Activated CD4-positive, CD25-positive, alpha-beta regulatory T cell treated with anti-CD3 and anti-CD28 coated beads, Interleukin-2, amount 50 U/mL, for 24 hours (primary cell): ENCODE data around the gene PNPLA2.

Experiments
- ATAC-seq, 2 donors: fragments of 150-1000 bp; cut with Tn5 transposase; one replicate each; pipeline ENCODE4 v1.10.0; 2021; ENCODE audit warnings: mild to moderate bottlenecking in 1 of 2, moderate library complexity in 1 of 2

PNPLA2 gene

DNA sequence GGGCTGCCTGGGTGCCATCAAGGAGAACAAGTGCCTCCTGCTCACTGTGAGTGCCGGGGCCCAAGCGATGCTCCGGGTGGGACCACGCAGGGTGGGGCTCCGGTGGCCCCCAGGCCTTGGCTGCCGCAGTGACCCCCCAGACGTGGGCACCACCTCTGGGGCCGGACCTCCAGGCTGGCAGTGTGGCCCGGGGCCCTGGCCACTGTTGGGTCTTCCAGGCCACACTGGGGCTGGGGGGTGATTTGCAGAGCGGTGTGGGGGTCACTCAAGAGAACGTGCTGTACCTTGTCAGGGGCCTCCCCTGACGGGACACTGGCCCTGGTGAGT is 43.9 kb downstream of the PNPLA2 start:
- ATAC-seq, result no peak

DNA sequence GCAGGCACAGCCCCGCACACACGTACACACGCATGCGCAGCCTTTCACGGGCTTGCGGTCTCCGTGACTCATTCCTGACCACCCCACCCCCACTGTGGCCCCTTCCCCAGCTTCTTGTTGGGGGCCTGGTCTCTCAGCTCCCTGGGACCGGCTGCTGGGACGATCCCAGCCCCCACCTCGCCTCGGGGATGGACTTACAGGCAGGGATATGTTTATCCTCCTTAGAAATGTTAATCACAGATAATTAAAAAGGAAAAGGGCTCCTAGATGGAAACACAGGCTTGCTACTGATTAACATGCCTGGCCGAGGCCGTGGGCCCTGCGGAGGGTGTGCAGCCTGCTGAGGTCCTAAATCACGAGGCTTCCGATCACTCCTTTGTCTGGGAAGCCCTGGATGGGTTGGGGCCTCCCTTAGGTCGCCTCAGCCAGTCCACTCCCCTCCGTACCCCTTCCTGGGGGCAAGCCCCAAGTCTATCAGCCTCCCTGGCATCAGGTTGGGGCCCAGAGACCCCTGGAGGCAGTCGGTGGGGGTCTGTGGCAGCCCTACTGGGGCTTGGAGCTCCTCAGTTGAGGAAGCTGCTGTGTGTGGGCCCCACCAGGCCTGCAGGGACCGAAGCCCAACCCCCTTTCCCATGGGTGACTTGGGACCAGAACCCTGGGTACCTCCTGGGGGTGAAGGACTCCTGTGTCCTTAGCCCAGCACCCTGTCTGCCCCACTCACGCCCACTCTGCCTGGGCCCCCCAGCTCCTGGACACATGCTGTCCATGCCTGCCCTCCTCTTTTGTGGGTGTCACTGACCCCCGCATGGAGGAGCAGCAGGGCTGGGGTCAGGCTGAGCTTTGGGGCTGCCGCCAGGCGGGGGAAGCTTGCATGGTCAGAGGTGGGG is 44.6 kb downstream of the PNPLA2 start:
- ATAC-seq, result no peak

DNA sequence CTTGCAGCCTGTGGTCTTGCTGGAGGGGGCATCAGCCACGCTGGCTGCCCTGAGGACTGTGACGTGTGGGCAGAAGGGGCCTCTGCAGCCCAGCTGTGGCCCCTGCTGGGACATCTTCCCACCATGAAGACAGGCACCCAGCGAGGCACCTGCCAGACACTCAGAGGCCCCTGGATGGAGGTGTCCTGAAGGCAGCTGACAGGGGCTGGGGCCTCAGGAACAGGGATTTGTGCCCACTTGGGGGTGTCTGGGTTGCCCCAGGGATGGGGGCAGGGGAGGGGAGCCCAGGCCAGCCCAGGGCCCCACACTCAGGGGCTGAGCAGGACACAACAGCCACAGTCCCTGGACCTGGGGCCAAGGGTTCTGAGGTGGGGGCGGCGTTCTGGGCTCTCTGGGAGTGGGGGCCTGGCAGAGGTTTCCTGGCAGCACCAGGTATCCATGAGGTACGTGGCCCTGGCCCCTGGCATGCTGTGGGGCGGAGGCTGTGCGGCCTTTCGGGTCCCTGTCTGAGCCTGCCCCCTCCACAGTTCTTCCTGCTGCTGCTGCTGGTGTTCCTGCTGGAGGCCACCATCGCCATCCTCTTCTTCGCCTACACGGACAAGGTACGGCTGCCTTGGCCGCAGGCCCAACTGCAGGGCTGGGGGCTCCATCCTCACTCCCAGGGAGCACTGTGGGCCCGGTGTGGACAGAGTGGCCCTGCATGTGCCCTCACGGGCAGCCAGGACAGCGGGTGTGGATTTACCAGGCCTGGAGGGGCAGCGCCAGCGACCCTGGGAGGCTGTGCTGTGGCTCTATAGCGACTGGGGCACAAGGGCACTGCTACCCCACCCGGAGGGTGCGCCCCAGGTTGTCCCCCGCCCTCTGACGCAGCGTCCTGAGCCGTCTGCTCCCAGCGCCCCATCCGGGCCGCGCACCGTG is 45.5 kb downstream of the PNPLA2 start:
- no peak for ATAC-seq

DNA sequence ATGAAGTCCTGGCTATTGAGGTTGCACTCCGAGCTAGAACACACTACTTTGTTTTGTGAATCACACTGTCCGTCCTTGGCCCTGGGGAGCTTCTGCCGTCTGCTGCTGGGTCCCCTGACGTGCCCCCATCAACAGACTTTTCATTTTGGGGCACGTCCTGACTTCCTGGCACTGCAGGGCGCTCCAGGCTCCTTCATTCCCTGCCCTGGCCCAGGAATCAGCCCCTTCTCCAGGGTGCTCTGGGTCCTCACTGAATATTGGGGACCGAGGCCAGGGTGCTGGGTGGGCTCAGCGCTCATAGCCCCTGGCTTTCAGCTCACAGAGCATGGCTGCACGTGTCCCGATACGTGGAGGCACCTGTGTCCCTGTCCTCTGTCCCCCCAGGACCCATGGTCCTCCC is 46.2 kb downstream of the PNPLA2 start:
- ATAC-seq, result no peak

DNA sequence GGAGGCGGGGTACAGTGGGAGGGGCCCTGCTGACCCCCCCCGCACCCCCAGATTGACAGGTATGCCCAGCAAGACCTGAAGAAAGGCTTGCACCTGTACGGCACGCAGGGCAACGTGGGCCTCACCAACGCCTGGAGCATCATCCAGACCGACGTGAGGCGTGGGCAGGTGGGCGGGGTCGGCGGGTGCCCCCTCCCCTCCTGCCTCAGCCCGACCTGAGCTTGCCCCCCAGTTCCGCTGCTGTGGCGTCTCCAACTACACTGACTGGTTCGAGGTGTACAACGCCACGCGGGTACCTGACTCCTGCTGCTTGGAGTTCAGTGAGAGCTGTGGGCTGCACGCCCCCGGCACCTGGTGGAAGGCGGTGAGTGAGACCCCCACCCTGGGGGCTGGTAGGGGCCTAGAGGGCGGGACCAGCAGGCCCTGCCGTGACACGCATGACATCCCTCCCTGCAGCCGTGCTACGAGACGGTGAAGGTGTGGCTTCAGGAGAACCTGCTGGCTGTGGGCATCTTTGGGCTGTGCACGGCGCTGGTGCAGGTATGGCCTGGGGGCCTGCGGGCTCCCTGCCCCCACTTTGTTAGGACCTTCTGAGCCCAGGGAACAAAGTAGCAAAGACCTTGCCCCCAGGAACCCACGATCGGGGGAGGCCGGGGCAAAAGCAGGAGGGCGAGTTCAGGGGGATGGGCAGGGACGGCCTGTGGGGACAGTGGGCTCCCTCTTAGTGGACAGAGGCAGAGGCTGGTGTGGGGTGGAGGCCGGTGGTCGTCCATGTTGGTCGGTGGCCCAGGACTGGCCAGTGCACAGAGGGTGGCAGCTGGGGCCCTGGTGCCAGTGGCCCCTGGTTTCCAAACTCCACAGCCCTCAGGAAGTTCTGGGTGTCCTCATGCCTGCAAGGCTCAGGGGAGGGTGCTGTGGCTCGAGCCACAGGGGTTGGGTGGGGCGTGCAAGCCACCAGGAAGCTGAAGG is 47.0 kb downstream of the PNPLA2 start:
- no peak for ATAC-seq

DNA sequence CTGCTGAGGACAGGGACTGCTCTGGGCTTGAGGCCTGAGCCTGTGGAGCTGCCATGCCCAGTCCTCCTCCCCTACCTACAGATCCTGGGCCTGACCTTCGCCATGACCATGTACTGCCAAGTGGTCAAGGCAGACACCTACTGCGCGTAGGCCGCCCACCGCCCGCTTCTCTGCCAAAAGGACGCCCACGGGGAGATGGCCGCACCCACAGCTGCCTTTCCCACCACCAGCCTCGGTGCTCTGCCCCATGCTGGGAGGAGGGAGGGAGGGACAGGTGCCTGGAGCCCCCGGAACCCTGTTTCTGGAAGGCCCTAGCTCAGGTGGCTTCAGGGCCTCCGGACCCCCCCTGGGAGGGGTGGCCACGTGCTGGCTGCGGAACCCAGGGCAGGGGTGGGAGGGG is 47.8 kb downstream of the PNPLA2 start:
- no peak for ATAC-seq

DNA sequence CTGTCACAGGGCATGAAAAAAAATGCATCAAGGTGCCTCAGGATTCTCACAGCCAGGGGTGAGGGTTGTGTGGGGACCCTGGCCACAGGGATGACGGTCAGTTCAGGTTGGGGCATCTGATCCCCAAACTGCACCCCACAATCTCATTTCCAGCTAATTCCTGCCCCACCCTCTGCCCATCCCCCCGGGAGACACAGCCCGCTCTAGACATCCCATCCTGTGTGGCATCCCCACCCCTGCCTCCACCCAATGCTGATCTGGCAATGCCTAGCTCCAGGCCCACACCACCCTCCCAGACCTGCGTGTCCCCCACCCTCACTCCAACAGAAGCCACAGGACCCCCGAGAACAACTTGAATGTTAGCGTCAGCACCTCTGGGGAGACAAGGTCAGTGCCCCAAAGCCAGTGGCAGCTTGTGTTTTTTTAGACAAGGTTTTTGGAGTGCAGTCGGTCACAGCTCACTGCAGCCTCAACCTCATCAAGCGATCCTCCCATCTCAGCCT is 49.2 kb downstream of the PNPLA2 start:
- no peak for ATAC-seq

DNA sequence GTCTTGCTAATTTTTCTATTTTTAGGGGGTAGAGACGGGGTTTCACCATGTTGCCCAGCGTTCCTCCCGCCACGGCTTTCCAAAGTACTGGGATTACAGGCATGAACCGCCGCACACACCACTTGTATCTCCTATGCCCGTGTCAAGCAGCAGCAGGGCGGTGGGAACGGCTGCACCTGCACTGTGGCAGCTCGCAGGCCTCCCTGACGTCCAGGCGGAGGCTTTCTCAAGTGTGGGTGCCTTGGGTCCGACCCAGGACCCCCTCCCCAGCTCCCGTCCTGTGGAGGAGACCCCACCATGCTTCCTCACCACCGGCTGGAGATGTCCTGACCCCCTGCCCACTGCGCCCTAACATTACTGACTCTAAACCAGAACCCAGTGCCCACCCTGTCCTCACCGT is 49.7 kb downstream of the PNPLA2 start:
- no peak for ATAC-seq

DNA sequence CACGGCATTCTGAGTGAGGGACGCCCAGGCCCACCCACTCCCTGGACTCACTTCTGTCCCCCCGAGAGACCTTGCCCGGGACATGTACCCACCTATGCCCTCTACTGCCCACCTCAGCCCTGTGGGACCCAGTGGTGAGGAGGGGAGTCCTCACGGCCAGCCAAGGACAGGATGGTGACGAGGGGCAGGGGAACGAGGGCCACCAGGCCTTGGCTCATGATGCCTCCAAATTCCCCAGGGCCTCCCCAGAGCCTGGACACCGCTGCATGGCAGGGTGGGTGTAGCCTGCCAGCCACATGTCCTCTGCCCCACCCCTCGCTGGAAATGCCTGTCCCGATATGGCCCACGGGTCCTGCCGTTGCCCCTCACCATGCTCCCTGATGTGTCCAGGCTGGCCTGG is 50.1 kb downstream of the PNPLA2 start:
- ATAC-seq, result no peak

DNA sequence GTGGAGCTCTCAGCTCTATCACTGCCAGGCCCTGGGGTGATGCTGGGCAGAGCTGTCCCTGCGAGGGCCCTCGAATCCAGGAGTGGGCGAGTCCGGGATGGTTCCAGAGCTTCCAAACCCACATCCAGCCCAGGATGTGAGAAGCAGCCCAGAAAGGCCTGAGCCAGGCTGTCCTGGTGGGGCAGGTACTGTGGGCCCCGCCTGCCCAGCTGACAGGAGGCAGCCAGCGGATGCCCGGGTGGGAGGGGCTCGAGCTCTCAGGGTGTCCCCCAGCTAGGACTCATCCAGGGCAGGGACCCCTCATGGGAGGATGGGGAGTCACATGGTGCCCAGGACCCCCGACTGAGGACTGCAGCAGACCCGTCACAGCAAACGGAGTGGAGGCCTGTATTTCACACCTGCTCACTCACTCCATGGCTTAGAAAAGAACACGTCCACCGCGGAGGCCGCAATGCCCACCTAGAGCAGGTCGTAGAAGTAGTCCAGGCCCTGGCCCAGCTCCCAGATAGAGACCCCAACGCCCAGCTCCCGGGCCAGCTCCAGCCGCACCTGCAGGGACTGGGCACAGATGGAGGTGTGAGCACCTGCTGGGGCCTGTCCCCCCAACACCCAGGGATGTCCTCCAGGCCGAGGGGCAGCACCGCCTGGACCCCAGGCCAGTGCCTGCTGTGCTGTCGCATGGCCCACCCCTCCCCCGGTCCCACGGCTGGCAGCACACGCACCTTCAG is 50.8 kb downstream of the PNPLA2 start:
- ATAC-seq, result no peak

DNA sequence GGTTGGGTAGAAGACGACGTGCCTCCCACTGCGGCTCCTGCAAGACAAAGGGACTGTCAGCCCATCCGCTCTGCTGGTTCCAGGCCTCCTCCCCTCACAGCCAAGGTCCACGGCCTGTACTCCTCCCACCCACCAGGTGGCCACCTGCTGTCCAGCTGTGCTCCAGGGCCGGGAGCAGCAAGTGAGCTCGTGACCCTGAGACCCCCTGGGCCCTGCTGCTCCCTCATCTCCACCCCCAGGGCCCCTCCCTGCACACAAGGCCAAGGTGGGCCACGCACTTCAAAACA is 51.4 kb downstream of the PNPLA2 start:
- ATAC-seq, result no peak

DNA sequence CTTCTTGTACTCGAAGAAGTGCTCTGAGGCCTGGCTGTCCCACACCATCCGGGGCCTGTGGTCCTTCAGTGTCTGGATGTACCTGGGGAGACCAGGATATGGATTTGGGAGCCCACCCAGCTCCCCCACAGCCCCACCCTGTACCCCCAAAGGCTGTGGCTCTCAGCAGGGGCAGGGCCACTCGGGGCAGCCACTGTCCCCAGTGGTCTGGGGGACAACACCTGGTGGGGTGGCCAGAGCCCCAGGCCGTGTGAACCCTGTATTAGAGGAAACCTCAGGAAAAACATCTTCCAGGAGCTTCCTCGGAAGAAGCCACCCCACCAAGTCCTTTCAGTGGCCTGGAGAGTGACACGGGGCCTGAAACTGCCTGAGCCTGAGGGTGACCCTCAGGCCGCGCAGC is 51.7 kb downstream of the PNPLA2 start:
- ATAC-seq, result no peak

DNA sequence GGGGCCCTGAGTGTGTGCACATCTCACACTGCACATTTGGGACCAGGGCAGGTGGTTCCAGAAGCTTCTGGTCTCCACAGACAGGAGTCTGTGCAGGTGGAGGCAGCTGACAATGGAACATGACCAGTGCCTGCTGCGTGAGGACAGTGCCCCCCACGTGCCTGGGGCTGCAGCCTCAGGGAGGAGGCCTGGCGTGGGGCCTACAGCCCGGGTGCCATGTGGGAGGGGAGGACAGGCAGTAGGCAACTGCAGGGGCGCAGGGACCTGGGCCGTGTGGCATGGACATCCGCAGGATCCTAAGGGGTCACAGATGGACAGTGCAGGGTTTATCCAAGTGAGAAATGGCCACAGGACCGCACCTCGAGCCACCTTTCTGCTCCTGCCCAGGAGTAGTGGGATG is 52.8 kb downstream of the PNPLA2 start:
- ATAC-seq, result no peak

DNA sequence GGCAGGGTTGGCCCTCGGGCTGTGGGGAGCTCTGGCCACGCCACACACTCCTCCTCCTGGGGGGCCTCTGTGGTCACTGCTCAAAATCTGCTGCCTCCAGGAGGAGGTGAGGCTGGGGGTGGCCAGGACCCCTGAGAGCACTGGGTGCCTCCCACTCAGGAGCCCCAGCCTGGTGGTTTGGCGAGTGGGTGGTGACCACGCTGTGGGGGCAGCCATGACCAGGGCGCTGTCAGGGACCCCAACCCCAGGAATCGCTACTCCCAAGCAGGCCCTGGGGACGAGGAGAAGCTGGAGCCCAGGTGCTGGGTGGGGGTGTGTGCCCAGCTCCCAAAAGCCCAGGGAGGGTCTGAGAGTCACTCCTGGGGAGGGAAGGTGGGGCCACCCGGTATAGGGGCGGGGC is 54.1 kb downstream of the PNPLA2 start:
- ATAC-seq, result no peak

DNA sequence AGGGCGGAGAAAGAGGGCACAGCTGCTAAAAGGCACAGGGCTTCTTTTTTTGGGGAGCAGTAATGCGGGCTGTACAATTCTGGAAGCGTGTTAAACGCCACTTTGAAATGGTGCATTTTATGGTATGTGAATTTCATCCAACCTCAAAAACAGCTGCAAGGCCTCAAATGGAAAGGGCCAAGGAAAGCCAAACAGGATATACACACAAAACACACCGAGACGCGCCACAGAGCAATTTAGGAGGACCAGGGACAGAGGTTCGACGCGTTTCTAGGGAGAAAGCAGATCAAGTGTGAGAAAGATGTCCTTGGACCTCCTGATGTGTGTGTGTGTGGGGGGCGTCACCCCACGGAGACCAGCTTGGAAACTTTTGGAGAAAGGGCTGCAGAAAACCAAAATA is 55.0 kb downstream of the PNPLA2 start:
- no peak for ATAC-seq
